HG02623 (cell line): ENCODE data around the gene PDE2A.
"Not testable (repeated sequence)": the region's sequence is repeated elsewhere in the genome, so short reads cannot be mapped to it uniquely, and the experiment has no call there.

ENCODE experiments used
- ATAC-seq: cut with Tn5 transposase; IDR thresholded peaks from one replicate; pipeline ENCODE4 v1.9.1; 2021; ENCODE audit warnings: moderate library complexity; ENCODE audit not compliant: unreplicated experiment

The PDE2A gene

GRCh38 chr11:72560864-72561263 is 113.4 kb downstream of the PDE2A start:
- not testable (repeated sequence) for ATAC-seq

- ATAC-seq = no peak
Observed at GRCh38 chr11:72556433-72556832, 117.8 kb downstream of the PDE2A start.

- ATAC-seq = not testable (repeated sequence)
Observed at GRCh38 chr11:72555014-72555522, 119.2 kb downstream of the PDE2A start.

- ATAC-seq = no peak
Observed at GRCh38 chr11:72553706-72554105, 120.5 kb downstream of the PDE2A start.

- ATAC-seq = no peak
Observed at GRCh38 chr11:72552399-72552910, 121.8 kb downstream of the PDE2A start.

GRCh38 chr11:72551571-72551970 is 122.7 kb downstream of the PDE2A start:
- ATAC-seq = no peak

- ATAC-seq = no peak
Observed at GRCh38 chr11:72548463-72548862, 125.8 kb downstream of the PDE2A start.

- ATAC-seq = no peak
Observed at GRCh38 chr11:72546866-72547265, 127.4 kb downstream of the PDE2A start.

- no peak for ATAC-seq
Observed at GRCh38 chr11:72544589-72544988, 129.6 kb downstream of the PDE2A start.

GRCh38 chr11:72543849-72544542 is 130.2 kb downstream of the PDE2A start:
- ATAC-seq = no peak

- ATAC-seq = no peak
Observed at GRCh38 chr11:72541257-72541974, 132.8 kb downstream of the PDE2A start.

GRCh38 chr11:72537051-72537450 is 137.2 kb downstream of the PDE2A start:
- no peak for ATAC-seq

- no peak for ATAC-seq
Observed at GRCh38 chr11:72535194-72535547, 139.1 kb downstream of the PDE2A start.

GRCh38 chr11:72534371-72535193 is 139.6 kb downstream of the PDE2A start:
- no peak for ATAC-seq

GRCh38 chr11:72529068-72529467 is 145.2 kb downstream of the PDE2A start:
- no peak for ATAC-seq

GRCh38 chr11:72528121-72528520 is 146.1 kb downstream of the PDE2A start:
- no peak for ATAC-seq
